CD4-positive, alpha-beta T cell treated with Interleukin-2 at 100 ng/mL for 4 hours (primary cell): ENCODE measurements around the gene ACHE.
A peak's percentile ranks its signal among the peaks of the same experiment; 100 is the strongest.
"Not testable (repeated sequence)": the region's sequence is repeated elsewhere in the genome, so short reads cannot be mapped to it uniquely, and the experiment has no call there.

ENCODE experiments used
- DNase-seq: peaks from one replicate; pipeline ENCODE4 v3.0.0-alpha.2; 2020; ENCODE audit warnings: low spot score

Gene ACHE

GRCh38 chr7:100861616-100861985 is 34.1 kb downstream of the ACHE start:
- DNase-seq: no peak

- no peak for DNase-seq
Measured at GRCh38 chr7:100860702-100861615, 34.7 kb downstream of the ACHE start.

GRCh38 chr7:100859856-100860255 is 35.8 kb downstream of the ACHE start:
- no peak for DNase-seq

- DNase-seq: no peak
Measured at GRCh38 chr7:100856871-100857282, 38.8 kb downstream of the ACHE start.

- no peak for DNase-seq
Measured at GRCh38 chr7:100855515-100855914, 40.2 kb downstream of the ACHE start.

- DNase-seq: not testable (repeated sequence)
Measured at GRCh38 chr7:100854899-100855298, 40.8 kb downstream of the ACHE start.

GRCh38 chr7:100854146-100854895 is 41.4 kb downstream of the ACHE start:
- no peak for DNase-seq

GRCh38 chr7:100852048-100852872 is 43.4 kb downstream of the ACHE start, which contains the start of gene SLC12A9:
SLC12A9 (plus strand) TSS chr7:100852713; CDS start chr7:100854198, 1,485 bp downstream.
- DNase-seq: peak; percentile 81

- DNase-seq: no peak
Measured at GRCh38 chr7:100847360-100847759, 48.3 kb downstream of the ACHE start.

GRCh38 chr7:100840470-100841100 is 55.1 kb downstream of the ACHE start:
- DNase-seq: no peak
